ENCODE measurements around the gene MSI2. TPM values are rescaled to one million over a fixed set of nuclear protein-coding genes. Genes with fewer than 3 reads are reported as not detected.

MSI2 gene
- total and polyA plus RNA-seq, 8 donors: 35.0 to 49.5 (median 47.5) TPM

- Histone ChIP-seq H3K4me3 (no peak overlapping the region), H3K4me1 (peaks cover 3% of the 10 kb centered on the region in 2 donors), H3K9me3 (no peaks in the 10 kb centered on the region), H3K27me3 (no peaks in the 10 kb centered on the region), H3K27ac (peak overlapping the region in 1 of 2 donors; percentile 23), H3K36me3 (no peaks in the 10 kb centered on the region)
- no peak for TF ChIP-seq CTCF (IDR thresholded peaks at IDR 0.05)
- peak; percentile 43 for ATAC-seq
- intact Hi-C loops (cut with DNase I): no loop called here
- DNase-seq: peak in 1 of 4 donors; percentile 61
These were observed 151.9 kb downstream of the MSI2 start for GRCh38 chr17:57408071-57408811.

- H3K9me3 ChIP-seq: no peaks in the 10 kb centered on the region
- H3K36me3 ChIP-seq: no peaks in the 10 kb centered on the region
- no peak overlapping the region for H3K4me3 ChIP-seq
- intact Hi-C loops (cut with DNase I): no loop called here
- H3K27ac ChIP-seq: no peak overlapping the region
- DNase-seq: no peak
- H3K27me3 ChIP-seq: no peaks in the 10 kb centered on the region
- peaks cover 3% of the 10 kb centered on the region in 2 donors for H3K4me1 ChIP-seq
- TF ChIP-seq CTCF (IDR thresholded peaks at IDR 0.05): no peak
- ATAC-seq: no peak
These were observed 153.8 kb downstream of the MSI2 start for GRCh38 chr17:57410169-57410568.

- intact Hi-C loops (cut with DNase I): no loop called here
- H3K4me1 ChIP-seq: peaks cover 0 to 3% of the 10 kb centered on the region in 2 donors
- H3K36me3 ChIP-seq: no peaks in the 10 kb centered on the region
- no peak for TF ChIP-seq CTCF (IDR thresholded peaks at IDR 0.05)
- H3K27me3 ChIP-seq: no peaks in the 10 kb centered on the region
- no peak overlapping the region for H3K4me3 ChIP-seq
- H3K9me3 ChIP-seq: no peaks in the 10 kb centered on the region
- no peak for DNase-seq
- no peak overlapping the region for H3K27ac ChIP-seq
- ATAC-seq: no peak
These were observed 156.3 kb downstream of the MSI2 start for GRCh38 chr17:57412520-57413096.

DNA sequence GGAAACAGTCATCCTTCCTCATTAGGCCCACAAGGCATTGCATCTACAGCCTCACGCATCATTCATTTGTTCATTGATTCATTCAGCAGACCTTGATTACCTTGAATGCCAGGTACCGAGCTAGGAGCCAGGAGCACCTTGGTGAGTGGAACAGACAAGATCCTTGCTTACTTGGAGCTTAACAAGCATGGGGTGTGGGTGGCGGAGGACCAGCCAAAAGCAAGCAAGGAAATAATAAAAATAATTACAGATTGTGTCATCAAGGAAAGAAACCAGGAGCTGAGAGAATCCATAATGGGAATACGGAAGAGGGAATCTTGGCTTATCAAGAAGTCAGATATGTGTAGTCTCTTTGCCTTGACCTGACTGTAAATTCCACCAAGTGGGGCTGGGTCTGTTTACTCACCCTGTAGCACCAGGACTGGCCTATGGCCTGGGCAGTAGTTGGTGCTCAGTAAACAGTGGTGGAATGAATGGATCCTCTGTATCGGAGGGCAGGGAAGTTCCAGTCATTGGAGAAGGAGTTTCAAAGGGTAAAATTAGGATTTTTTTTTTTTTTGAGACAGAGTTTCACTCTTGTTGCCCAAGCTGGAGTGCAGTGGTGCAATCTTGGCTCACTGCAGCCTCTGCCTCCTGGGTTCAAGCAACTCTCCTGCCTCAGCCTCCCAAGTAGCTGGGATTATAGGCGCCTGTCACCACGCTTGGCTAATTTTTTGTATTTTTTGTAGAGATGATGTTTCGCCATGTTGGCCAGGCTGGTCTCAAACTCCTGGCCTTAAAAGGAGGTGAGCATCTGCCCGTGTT lies 157.7 kb downstream of the MSI2 start:
- no peaks in the 10 kb centered on the region for H3K27me3 ChIP-seq
- intact Hi-C loops (cut with DNase I): no loop called here

More for the DNA sequence above, 157.7 kb downstream of the MSI2 start:
- Histone ChIP-seq H3K4me1 (no peaks in the 10 kb centered on the region), H3K4me3 (no peak overlapping the region), H3K27ac (no peak overlapping the region), H3K9me3 (no peaks in the 10 kb centered on the region), H3K36me3 (no peaks in the 10 kb centered on the region)
- no peak for TF ChIP-seq CTCF (IDR thresholded peaks at IDR 0.05)
- ATAC-seq (peak; percentile 39), DNase-seq (no peak)

Data from left lung (tissue), 10 donors.